GM21717 (cell line): Measurements from ENCODE around the gene C20orf96.
"Not testable (repeated sequence)": the region's sequence is repeated elsewhere in the genome, so short reads cannot be mapped to it uniquely, and the experiment has no call there.

Source experiments
- ATAC-seq: cut with Tn5 transposase; IDR thresholded peaks from one replicate; pipeline ENCODE4 v1.9.1; 2021; ENCODE audit warnings: mild to moderate bottlenecking, moderate library complexity; ENCODE audit not compliant: unreplicated experiment

Gene C20orf96

GRCh38 chr20:278607-279571 lies 11.7 kb downstream of the C20orf96 start:
- ATAC-seq = no peak

GRCh38 chr20:278181-278580 lies 12.4 kb downstream of the C20orf96 start:
- ATAC-seq = no peak

GRCh38 chr20:277496-277781 lies 13.1 kb downstream of the C20orf96 start:
- ATAC-seq = no peak

DNA sequence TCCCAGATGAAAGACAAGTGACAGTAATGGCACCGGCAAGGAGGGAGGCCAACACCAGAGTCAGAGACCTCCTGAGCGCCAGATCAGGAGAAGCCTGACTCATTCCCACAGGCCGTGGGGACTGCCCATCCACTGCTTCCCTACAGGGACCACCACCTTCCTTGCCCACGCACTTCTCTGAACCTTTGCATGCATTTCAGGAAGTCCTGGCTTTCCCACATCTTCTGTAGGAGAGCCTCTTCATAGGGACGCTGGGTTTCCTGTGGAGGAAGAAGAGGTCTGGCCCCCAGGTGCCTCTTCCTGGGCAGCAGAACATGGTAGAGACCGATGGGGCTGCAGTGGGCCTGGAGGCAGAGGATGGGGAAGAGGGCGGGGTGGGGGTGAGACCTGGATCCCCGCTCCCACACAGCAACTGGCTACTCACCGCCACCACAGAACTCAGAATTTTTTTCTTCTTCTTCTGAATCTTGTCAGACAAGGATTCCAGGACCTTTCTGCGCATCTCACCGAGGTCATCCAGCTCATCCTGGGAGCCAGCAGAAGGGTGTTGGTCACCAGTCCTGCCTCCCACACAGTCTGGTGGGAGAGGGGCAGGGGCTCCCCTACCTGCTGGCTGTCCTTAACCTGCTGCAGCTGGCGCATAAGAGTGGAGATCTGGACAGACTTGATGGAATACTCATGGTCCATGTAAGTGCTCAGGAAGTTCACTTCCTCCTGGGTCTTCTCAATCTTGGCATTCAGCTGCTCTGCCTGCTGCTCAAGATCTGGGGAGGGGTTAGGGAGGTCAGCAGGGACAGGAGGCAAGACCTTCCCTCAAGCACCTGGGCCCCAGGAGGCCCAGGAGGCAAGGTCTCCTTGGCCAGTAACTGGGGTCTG lies 13.7 kb downstream of the C20orf96 start:
- ATAC-seq = no peak

- no peak for ATAC-seq
Measured at GRCh38 chr20:275791-276190, 14.8 kb downstream of the C20orf96 start.

- ATAC-seq = no peak
Measured at GRCh38 chr20:273884-274283, 16.7 kb downstream of the C20orf96 start.

GRCh38 chr20:272718-273117 lies 17.8 kb downstream of the C20orf96 start:
- no peak for ATAC-seq

DNA sequence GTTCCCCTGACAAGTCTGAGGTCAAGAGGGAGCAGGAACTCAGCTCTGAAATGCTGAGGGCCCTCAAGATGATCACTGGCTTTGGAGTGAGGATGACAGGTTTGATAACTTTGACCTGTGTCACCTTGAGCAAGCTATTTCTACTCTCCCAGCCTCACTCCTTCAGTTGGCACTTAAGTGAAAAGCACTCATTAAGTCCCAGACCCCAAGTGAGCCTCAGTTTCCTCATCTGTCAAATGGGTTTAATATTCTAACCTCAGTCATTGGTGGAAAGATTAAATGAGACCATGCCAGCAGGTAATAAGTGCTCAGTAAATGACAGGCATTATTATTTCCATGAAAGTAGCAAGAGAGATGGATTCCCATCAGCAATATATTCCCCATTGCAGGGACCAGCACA lies 19.0 kb downstream of the C20orf96 start:
- ATAC-seq = no peak

DNA sequence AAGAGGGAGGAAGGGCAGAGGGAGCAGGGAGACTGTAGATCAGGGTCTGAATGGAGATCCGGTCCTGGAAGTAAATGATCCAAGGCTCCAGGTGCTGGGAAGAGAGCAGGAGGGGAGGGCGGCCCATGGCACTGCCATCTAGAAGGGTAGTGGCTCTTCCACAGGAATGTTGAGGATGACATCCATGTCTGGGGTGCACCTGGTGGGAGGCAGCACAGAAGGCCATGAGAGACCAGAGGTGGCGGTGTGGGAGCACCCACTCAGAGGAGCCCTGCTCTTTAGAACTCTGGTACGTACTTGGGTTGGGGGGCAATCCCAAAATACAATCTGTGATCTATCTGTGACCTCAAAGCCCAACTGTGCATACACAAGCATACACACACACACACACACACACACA lies 19.5 kb downstream of the C20orf96 start:
- no peak for ATAC-seq

- no peak for ATAC-seq
Measured at GRCh38 chr20:270517-270916, 20.0 kb downstream of the C20orf96 start.

DNA sequence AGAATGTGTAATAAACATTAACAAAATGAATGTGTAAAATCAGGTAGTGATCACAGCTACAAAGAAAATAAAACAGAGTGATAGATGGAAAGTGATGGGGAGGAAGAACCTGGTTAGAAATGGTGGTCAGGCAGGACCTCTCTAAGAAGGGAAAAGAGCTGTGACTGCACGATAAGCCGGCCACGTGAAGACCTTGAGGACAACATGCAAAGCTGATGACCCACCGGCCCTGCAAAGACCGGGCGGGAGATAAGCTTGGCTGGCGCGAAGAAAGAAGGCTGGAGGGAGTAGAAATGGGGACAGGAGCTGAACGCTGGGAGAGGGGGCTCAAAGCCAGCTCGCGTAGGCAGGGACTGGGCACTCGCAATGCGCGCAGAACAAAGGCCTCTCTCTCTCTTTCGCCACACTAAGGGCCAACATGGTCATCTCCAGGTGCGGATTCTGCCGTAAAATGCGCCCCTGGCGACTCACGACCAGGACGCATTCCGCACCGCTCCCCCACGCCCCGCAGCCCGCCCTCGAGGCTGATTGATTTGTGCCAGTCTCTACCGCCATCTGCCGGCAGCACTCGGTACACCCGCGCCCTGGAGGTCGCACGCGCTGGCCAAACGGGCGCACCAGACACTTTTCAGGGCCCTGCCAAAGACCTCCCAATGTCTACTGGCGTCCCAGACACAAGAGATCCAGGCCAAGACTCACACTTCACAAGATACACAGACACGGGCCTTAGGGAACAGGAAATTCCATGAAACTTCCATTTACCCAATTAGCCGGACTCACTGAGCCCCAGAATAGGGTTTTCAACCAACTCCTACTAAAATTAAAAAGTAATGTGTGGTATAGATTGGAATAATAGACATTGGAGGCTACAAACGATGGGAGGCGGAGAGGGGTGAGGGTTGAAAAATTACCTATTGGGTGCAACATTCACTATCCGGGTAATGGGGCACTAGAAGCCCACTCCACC lies 23.7 kb downstream of the C20orf96 start:
- ATAC-seq = peak; percentile 79

GRCh38 chr20:263701-264100 lies 26.8 kb downstream of the C20orf96 start:
- ATAC-seq = no peak

GRCh38 chr20:259981-260380 lies 30.6 kb downstream of the C20orf96 start:
- ATAC-seq = no peak

GRCh38 chr20:258963-259362 lies 31.6 kb downstream of the C20orf96 start:
- no peak for ATAC-seq

DNA sequence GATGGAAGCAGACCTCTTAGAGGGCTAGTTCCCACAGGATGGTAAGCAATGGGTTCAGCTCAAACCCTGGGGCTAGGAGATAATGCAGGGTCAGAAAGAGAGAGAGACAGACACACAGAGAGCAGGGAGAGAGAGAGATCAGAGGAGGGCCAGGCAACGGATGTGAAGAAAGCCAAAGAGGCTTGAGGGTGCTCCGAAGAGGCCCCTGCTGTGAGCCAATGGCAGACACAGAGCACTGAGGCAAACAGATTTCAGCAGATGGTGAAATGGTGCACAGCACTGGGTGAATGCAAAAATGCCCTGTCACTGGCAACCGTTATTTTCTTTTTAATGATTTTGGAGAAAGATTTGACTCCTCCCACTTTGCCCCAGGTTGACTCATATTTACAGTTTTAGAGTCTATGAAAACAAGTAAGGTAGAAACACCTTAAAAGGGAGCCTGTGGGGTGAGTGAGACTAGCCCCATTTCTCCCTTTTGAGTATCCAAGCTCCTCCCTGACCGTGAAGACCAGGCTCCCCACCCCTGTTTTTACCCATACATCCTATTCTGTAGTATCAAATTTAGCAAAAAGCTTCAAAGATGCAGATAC lies 32.2 kb downstream of the C20orf96 start:
- ATAC-seq = no peak

DNA sequence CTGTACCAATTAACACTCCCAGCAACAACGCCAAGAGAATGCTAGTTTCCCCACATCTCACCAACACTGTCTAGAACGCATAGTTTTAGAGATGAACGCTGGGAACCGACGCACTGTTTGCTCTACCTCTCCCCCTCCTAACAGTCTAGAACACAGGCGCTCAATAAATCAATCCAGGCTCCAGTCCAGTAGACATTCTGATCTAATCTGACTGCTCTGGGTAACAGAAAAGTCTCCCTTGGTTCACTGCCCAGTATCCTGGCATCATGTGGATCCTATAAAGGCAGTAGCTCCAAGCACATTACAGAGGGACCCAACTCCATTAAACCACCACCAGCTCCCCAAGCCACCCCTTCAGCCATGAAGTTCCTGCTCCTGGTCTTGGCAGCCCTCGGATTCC lies 33.1 kb downstream of the C20orf96 start, which contains the start of gene DEFB132:
DEFB132 (plus strand) TSS at position 306 of the 400 bp plus-strand sequence; CDS start at position 361, 55 bp downstream.
- ATAC-seq = no peak

- not testable (repeated sequence) for ATAC-seq
Measured at GRCh38 chr20:253447-253846, 37.1 kb downstream of the C20orf96 start.

DNA sequence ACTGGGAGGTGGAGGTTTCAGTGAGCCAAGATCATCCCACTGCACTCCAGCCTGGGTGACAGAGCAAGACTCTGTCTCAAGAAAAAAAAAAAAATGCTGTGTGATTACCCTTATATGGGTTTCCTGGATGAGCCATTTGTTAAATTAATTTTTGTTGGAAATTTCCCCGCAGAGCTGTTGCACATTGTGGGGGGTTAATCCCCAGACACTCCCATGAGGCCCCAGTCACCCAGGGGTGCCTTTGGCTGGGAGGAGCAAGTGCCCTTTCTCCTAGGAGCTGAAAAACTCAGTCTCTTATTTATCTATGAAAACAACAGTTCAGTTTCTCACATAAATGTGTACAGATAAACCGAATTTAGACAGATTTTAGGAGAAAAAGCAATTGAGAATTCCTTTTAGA lies 37.7 kb downstream of the C20orf96 start:
- ATAC-seq = no peak

- no peak for ATAC-seq
Measured at GRCh38 chr20:251354-251753, 39.2 kb downstream of the C20orf96 start.

GRCh38 chr20:242905-243304 lies 47.6 kb downstream of the C20orf96 start:
- no peak for ATAC-seq
